Measurements from ENCODE around the gene UBE2D2. TPM values are rescaled to one million over a fixed set of nuclear protein-coding genes. Genes with fewer than 3 reads are reported as not detected.
A peak's percentile ranks its signal among the peaks of the same experiment; 100 is the strongest.

The UBE2D2 gene
- total and polyA plus RNA-seq, 10 of the 15 experiments (the other 5 are each of a cell fraction or from before 2014, with no cell fraction given) = 58.6 to 245 (median 128) TPM

GRCh38 chr5:139634028-139634325, 72.8 kb downstream of the UBE2D2 start (continued):
- TF ChIP-seq NR2C1 (IDR thresholded peaks at IDR 0.05) = no peak
- TF ChIP-seq SUPT20H (IDR thresholded peaks at IDR 0.05; ENCODE audit: borderline replicate concordance, control insufficient read depth, low read depth, low read length) = no peak
- TF ChIP-seq USF1 (IDR thresholded peaks at IDR 0.05; ENCODE audit: borderline replicate concordance, extremely low read length, insufficient read depth, low read depth, low read length) = no peak

- H3K27me3 ChIP-seq (replicated peaks in 1 of 2; ENCODE audit: control insufficient read depth in 2 of 2, insufficient read depth in 2 of 2, low read length in 1 of 2) = no peaks in the 10 kb centered on the region
- no peaks in the 10 kb centered on the region for H4K20me1 ChIP-seq (ENCODE audit: control insufficient read depth, insufficient read depth)
- FAIRE-seq = no peak
- H3K4me1 ChIP-seq (ENCODE audit: control insufficient read depth, insufficient read depth, low read length) = peaks cover 65% of the 10 kb centered on the region
- ChIA-PET POLR2A (interaction anchor here (0.6 to 9.8 kb wide), 11 partner anchors 14 to 122 kb away, joined by 3 to 163 read pairs (median 7); partner anchors contain the start of gene CXXC5), SMC1A (ENCODE audit: uncharacterized antibody, unreplicated experiment) (interaction anchor here (0.8 to 12.2 kb wide), 34 partner anchors 8 to 213 kb away, joined by 3 to 212 read pairs (median 7); partner anchors contain the start of gene CXXC5), RAD21 (ENCODE audit: unreplicated experiment) (interaction anchor here (0.8 to 9.2 kb wide), 27 partner anchors 17 to 209 kb away, joined by 3 to 265 read pairs (median 10); partner anchors contain the start of genes CXXC5 and UBE2D2), CTCF (interaction anchor here (0.5 to 10.5 kb wide), 36 partner anchors 9 to 228 kb away, joined by 3 to 335 read pairs (median 10); partner anchors contain the start of gene CXXC5)
- H3K36me3 ChIP-seq (ENCODE audit: control insufficient read depth in 2 of 2, insufficient read depth in 2 of 2, low read length in 1 of 2) = peaks cover 1 to 7% of the 10 kb centered on the region in 2 experiments; a peak in 1 of 4 replicates
- TF ChIP-seq PRDM15 (CRISPR knock-in tag; IDR thresholded peaks at IDR 0.05) (no peak), HDAC2 (IDR thresholded peaks at IDR 0.05) (no peak), SIX5 (IDR thresholded peaks at IDR 0.05; ENCODE audit: low read depth, low read length, severe bottlenecking) (no peak), SREBF1 (IDR thresholded peaks at IDR 0.05; ENCODE audit: low read length) (no peak), MYC (IDR thresholded peaks at IDR 0.05; ENCODE audit: insufficient read depth, insufficient read length, insufficient replicate concordance, low read length, severe bottlenecking) (no peak), GABPA (IDR thresholded peaks at IDR 0.05; ENCODE audit: low read depth) (no peak), ZNF207 (IDR thresholded peaks at IDR 0.05; ENCODE audit: borderline replicate concordance) (no peak), IRF4 (IDR thresholded peaks at IDR 0.05; ENCODE audit: low read depth, low read length) (no peak), GATAD2B (conservative IDR thresholded peaks at IDR 0.05; ENCODE audit: low read depth) (no peak), ZNF274 (IDR thresholded peaks at IDR 0.05; ENCODE audit: insufficient read depth, insufficient read length) (no peak), ZNF217 (IDR thresholded peaks at IDR 0.05) (no peak), YBX1 (IDR thresholded peaks at IDR 0.05) (no peak), MTA3 (IDR thresholded peaks at IDR 0.05; ENCODE audit: borderline replicate concordance, low read length) (no peak), ESRRA (IDR thresholded peaks at IDR 0.05; ENCODE audit: low read length) (no peak), SMAD1 (IDR thresholded peaks at IDR 0.05; ENCODE audit: low read depth, partially characterized antibody) (no peak)
- H3K4me3 ChIP-seq = no peak overlapping the region
- no peak overlapping the region; the same call in 1 of the 2 replicates for H3K9ac ChIP-seq (ENCODE audit: control insufficient read depth, insufficient read depth, low read length)
- no peak overlapping the region for H2AFZ ChIP-seq (ENCODE audit: control insufficient read depth, low read depth, low read length)
- H3K4me2 ChIP-seq (ENCODE audit: control insufficient read depth, insufficient read depth) = no peak overlapping the region
- intact Hi-C loops (cut with micrococcal nuclease; ENCODE audit: unreplicated experiment) (loop anchor here (5.0 to 10.0 kb wide), 2 partner anchors 212 to 330 kb away; no protein-coding TSS in a partner anchor), in situ Hi-C loops (cut with MboI) (loop anchor here (5.0 kb wide), 2 partner anchors 58 to 128 kb away; no protein-coding TSS in a partner anchor)
- peaks cover 4% of the 10 kb centered on the region for H3K79me2 ChIP-seq (ENCODE audit: control insufficient read depth, insufficient read depth, low read length)
- H3K9me3 ChIP-seq (replicated peaks; ENCODE audit: control insufficient read depth, insufficient read depth, low read length) = no peaks in the 10 kb centered on the region
- no TSS peak for BruUV-seq (replicated peaks)
- H3K27ac ChIP-seq (ENCODE audit: control insufficient read depth, insufficient read depth) = peak overlapping the region; percentile 97; the same call in 1 of the 2 replicates
- 83% methylated on average over 3 of the region's 3 CpGs for WGBS (ENCODE audit: insufficient coverage, insufficient replicate concordance, low lambda C conversion rate, missing lambda C conversion rate)
- ATAC-seq = no peak
- no peak for DNase-seq (ENCODE audit: low read depth, low spot score)
Observed at GRCh38 chr5:139634541-139634940, 73.4 kb downstream of the UBE2D2 start.
